HEK293 (cell line): Measurements from ENCODE around the gene TNNC1.

Source experiments
- ATF2 ChIP-seq: fragments of 450-650 bp; formaldehyde crosslinking; IDR thresholded peaks from 2 replicates; pipeline ENCODE4 v1.5.1; 2016; ENCODE audit warnings: missing biosample characterization, missing genetic modification characterization, low read depth
- CTCF ChIP-seq: fragments of 450-650 bp; formaldehyde crosslinking; IDR thresholded peaks from 2 replicates; pipeline ENCODE4 v1.5.1; 2016; ENCODE audit warnings: missing biosample characterization, missing genetic modification characterization
- KLF16 ChIP-seq: fragments of 450-650 bp; formaldehyde crosslinking; IDR thresholded peaks from 2 replicates; pipeline ENCODE4 v1.5.1; 2017; ENCODE audit warnings: missing biosample characterization, missing genetic modification characterization
- SP2 ChIP-seq: fragments of 450-650 bp; formaldehyde crosslinking; IDR thresholded peaks from 2 replicates; pipeline ENCODE4 v1.5.1; 2016; ENCODE audit warnings: missing biosample characterization, missing genetic modification characterization
- TRIM28 ChIP-seq: IDR thresholded peaks from 2 replicates; pipeline ENCODE4 v1.6.1; 2011; ENCODE audit warnings: low read length, control low read depth, borderline replicate concordance
- YY2 ChIP-seq: fragments of 450-650 bp; formaldehyde crosslinking; IDR thresholded peaks from 2 replicates; pipeline ENCODE4 v1.5.1; 2016; ENCODE audit warnings: missing biosample characterization, missing genetic modification characterization
- ZBTB7A ChIP-seq: fragments of 450-650 bp; formaldehyde crosslinking; IDR thresholded peaks from 2 replicates; pipeline ENCODE4 v1.5.1; 2016; ENCODE audit warnings: low read depth, missing biosample characterization, missing genetic modification characterization
- ZNF704 ChIP-seq: fragments of 450-650 bp; formaldehyde crosslinking; IDR thresholded peaks from 2 replicates; pipeline ENCODE4 v1.5.1; 2016; ENCODE audit warnings: missing biosample characterization, missing genetic modification characterization
- ZNF785 ChIP-seq: fragments of 450-650 bp; formaldehyde crosslinking; IDR thresholded peaks from 2 replicates; pipeline ENCODE4 v1.5.1; 2016; ENCODE audit warnings: missing biosample characterization, missing genetic modification characterization

GRCh38 chr3:52498137-52499054 is 44.6 kb upstream of the TNNC1 start:
- TF ChIP-seq ZBTB7A: no peak
- no peak for TF ChIP-seq YY2 (tag by site-specific recombination)
- TF ChIP-seq CTCF (tag by site-specific recombination): no peak
- TF ChIP-seq KLF16 (tag by site-specific recombination): no peak
- TF ChIP-seq TRIM28: no peak
- no peak for TF ChIP-seq ATF2 (tag by site-specific recombination)
- TF ChIP-seq SP2 (tag by site-specific recombination): no peak
- no peak for TF ChIP-seq ZNF704 (tag by site-specific recombination)
- no peak for TF ChIP-seq ZNF785 (tag by site-specific recombination)
